Chondrocyte (in vitro differentiated cells): Measurements from ENCODE around the gene SREBF1. TPM values are rescaled to one million over a fixed set of nuclear protein-coding genes. Genes with fewer than 3 reads are reported as not detected.

Experiments
- DNase-seq: peaks from one replicate; pipeline ENCODE4 v3.0.0; 2021; ENCODE audit warnings: mixed read lengths, low spot score
- H3K27ac Mint-ChIP-seq: one replicate; pipeline ENCODE4 v1.8.0; 2021; ENCODE audit warnings: mild to moderate bottlenecking, moderate library complexity, mixed read lengths; ENCODE audit not compliant: unreplicated experiment
- H3K27me3 Mint-ChIP-seq: 2 replicates; pipeline ENCODE4 v1.8.0; 2021; ENCODE audit warnings: low read depth, mixed read lengths
- H3K36me3 Mint-ChIP-seq: 2 replicates; pipeline ENCODE4 v1.8.0; 2021; ENCODE audit warnings: low read depth, mixed read lengths
- H3K4me1 Mint-ChIP-seq: 2 replicates; pipeline ENCODE4 v1.8.0; 2021; ENCODE audit warnings: low read depth, mild to moderate bottlenecking, mixed read lengths
- H3K4me3 Mint-ChIP-seq: one replicate; pipeline ENCODE4 v1.8.0; 2021; ENCODE audit warnings: mild to moderate bottlenecking, moderate library complexity, mixed read lengths; ENCODE audit not compliant: unreplicated experiment
- H3K9me3 Mint-ChIP-seq: 2 replicates; pipeline ENCODE4 v1.8.0; 2021; ENCODE audit warnings: low read depth, mixed read lengths
- total RNA-seq: library from RNA; stranded (reverse); gene quantifications from 3 replicates; pipeline ENCODE4 v1.2.1, GENCODE V29; 2021
- TF ChIP-seq, protein P1 (sequence below): fragments of 200-600 bp; sonication (generic); IDR thresholded peaks from 2 replicates; pipeline ENCODE4 v1.5.0; 2021; ENCODE audit warnings: antibody characterized with exemption, mild to moderate bottlenecking, moderate library complexity

The SREBF1 gene
- total RNA-seq, 1 donor from 2014 or later, result 22.8 TPM

GRCh38 chr17:17769869-17770631 is 66.7 kb downstream of the SREBF1 start:
- Mint-ChIP-seq H3K27ac (peak overlapping the region; percentile 28), H3K4me1 (peaks cover 51% of the 10 kb centered on the region), H3K36me3 (no peaks in the 10 kb centered on the region), H3K4me3 (no peak overlapping the region), H3K9me3 (no peaks in the 10 kb centered on the region), H3K27me3 (no peaks in the 10 kb centered on the region)
- TF ChIP-seq, protein P1, sequence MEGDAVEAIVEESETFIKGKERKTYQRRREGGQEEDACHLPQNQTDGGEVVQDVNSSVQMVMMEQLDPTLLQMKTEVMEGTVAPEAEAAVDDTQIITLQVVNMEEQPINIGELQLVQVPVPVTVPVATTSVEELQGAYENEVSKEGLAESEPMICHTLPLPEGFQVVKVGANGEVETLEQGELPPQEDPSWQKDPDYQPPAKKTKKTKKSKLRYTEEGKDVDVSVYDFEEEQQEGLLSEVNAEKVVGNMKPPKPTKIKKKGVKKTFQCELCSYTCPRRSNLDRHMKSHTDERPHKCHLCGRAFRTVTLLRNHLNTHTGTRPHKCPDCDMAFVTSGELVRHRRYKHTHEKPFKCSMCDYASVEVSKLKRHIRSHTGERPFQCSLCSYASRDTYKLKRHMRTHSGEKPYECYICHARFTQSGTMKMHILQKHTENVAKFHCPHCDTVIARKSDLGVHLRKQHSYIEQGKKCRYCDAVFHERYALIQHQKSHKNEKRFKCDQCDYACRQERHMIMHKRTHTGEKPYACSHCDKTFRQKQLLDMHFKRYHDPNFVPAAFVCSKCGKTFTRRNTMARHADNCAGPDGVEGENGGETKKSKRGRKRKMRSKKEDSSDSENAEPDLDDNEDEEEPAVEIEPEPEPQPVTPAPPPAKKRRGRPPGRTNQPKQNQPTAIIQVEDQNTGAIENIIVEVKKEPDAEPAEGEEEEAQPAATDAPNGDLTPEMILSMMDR, result no peak
- peak; percentile 82 for DNase-seq

DNA sequence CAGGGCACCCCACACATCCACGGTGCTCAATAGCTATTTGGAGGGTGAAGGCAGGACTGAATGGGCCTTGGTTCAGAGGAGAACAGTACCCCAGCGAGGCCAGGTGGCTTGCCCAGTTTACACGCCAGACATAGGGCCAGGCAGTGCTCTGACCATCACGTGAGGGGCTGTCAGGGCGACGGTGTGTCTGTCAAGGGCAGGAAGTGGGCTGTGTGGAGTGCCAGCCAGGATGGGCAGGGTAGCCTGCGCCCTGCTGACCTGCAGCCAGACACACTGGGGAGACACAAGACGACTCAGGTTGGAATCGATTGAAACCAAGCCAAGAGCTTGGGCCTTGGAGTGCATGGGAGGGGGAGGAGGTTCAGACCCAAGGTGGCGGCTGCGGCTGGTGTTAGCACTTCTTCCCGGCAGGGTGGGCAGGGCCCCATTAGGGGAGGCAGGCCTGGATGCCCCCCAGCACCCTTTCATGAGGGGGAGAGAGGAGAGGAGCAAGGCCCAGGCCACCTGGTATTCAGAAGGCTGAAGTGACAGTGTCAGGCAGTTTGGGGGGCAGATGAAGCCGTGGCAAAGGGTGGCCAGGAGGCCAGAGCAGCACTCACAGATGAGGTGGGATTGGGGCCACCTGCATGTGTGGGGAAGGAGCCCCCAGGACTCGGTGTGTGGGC is 68.2 kb downstream of the SREBF1 start:
- Mint-ChIP-seq H3K4me1 (peaks cover 48% of the 10 kb centered on the region), H3K4me3 (no peak overlapping the region), H3K27me3 (no peaks in the 10 kb centered on the region), H3K36me3 (peaks cover 2% of the 10 kb centered on the region), H3K27ac (peak overlapping the region; percentile 12), H3K9me3 (no peaks in the 10 kb centered on the region)
- TF ChIP-seq, protein P1, result no peak
- DNase-seq, result peak; percentile 79

DNA sequence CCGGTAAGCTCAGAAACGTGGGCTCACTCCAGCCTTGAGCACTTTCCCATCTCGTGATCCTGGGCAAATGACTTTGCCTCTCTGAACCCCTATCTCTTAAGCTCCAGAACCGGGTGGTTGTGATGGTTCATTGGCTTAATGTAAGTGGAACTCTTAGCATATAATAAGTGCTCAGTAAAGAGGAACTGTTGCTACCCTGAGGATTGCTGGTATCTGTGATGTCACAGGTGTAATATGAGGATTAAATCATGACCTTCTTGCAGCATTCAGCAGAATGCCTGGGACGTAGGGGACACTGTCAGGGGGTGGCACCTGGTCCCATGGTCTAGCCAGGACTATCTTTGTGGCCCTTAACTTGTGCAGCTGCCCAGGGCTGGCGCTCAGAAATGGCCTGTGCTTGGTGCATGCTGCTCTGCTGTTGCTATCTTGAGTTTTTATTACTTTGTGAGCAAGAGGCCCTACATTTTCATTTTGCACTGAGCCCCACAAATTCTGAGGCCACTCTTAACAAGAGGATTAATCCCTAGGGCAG is 68.8 kb downstream of the SREBF1 start:
- TF ChIP-seq, protein P1, result no peak
- H3K27ac Mint-ChIP-seq, result peak overlapping the region; percentile 12
- H3K36me3 Mint-ChIP-seq, result peaks cover 2% of the 10 kb centered on the region
- H3K4me1 Mint-ChIP-seq, result peaks cover 52% of the 10 kb centered on the region
- no peak overlapping the region for H3K4me3 Mint-ChIP-seq
- no peak for DNase-seq
- H3K9me3 Mint-ChIP-seq, result no peaks in the 10 kb centered on the region
- no peaks in the 10 kb centered on the region for H3K27me3 Mint-ChIP-seq

DNA sequence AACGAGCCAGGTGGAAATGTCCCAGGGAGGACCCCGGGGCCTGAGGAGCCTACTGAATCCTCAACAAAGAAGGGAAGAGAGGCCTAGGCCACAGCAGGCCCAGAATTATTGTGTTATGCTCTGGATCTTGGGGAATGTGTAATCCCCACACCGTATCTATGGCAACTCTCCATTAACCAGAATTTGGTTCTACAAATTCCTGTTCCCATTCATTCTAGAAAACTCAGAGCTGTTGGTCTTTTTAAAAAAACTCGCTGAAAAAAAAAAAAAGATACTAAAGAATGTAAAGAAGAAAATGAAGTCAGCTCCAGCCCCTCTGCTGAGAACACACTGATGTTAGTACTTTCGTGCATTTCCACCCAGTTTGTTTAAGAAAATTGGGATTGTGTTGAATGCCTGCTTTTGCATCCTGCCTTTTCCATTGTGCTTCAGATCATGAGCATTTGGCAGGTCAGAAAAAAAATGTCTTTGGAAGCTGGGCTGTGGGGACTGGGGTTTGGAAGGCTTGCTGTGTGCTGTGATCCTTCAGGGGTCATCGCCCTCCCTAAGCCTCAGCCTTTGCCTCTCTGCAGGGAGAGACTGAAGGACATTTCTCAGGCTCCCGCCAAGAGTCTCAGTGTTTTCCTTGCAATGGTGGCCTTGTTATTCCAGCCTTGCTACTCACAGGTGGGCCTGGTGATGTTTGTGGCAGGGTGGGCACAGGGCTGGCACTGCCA is 69.5 kb downstream of the SREBF1 start:
- H3K27me3 Mint-ChIP-seq, result no peaks in the 10 kb centered on the region
- no peaks in the 10 kb centered on the region for H3K9me3 Mint-ChIP-seq
- peaks cover 52% of the 10 kb centered on the region for H3K4me1 Mint-ChIP-seq
- H3K4me3 Mint-ChIP-seq, result no peak overlapping the region
- H3K36me3 Mint-ChIP-seq, result peaks cover 2% of the 10 kb centered on the region
- DNase-seq, result no peak
- peak overlapping the region; percentile 49 for H3K27ac Mint-ChIP-seq
- TF ChIP-seq, protein P1, result no peak

DNA sequence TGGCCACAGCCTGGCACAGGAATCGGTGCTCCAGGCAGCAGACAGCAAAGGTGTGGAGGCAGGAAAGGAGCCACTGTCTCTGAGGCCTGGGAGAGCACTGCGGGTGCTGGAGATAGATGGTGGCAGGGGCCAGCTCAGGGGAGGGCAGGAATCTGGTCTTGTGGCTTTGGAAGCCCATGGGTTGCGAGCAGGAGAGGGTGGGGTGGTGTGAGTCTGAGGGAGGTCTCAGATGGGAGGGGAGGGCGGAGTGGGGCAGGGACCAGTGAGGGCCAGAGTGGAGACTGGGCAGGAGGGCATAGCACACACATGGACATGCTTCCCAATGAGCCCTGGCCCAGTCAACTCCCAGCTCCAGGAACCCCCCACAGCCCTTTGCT is 70.1 kb downstream of the SREBF1 start:
- no peak for DNase-seq
- Mint-ChIP-seq H3K9me3 (no peaks in the 10 kb centered on the region), H3K4me3 (no peak overlapping the region), H3K27me3 (no peaks in the 10 kb centered on the region), H3K27ac (peak overlapping the region; percentile 49), H3K36me3 (peaks cover 2% of the 10 kb centered on the region), H3K4me1 (peaks cover 52% of the 10 kb centered on the region)
- TF ChIP-seq, protein P1, result no peak
